Lower leg skin (tissue), 4 donors: ENCODE measurements around the gene MITF. TPM values are rescaled to one million over a fixed set of nuclear protein-coding genes. Genes with fewer than 3 reads are reported as not detected.

Experiments used
- DNase-seq, 2 donors: peaks; one replicate each; pipeline ENCODE4 v3.0.0-alpha.2; 2019; ENCODE audit warnings: low spot score in 2 of 2
- H3K4me3 ChIP-seq: fragments of 200-600 bp; sonication (generic); 2 replicates; pipeline ENCODE4 v1.5.1; 2017; ENCODE audit warnings: mild to moderate bottlenecking, low read depth; ENCODE audit not compliant: poor library complexity, severe bottlenecking
- POLR2A ChIP-seq, 2 donors: fragments of 450-650 bp; IDR thresholded peaks; one replicate each; pipeline ENCODE4 v1.6.1; 2016 to 2017; ENCODE audit warnings: antibody characterized with exemption in 2 of 2, mild to moderate bottlenecking in 1 of 2, moderate library complexity in 1 of 2
- WGBS, 2 donors: methylation state at CpG; one replicate each; pipeline ENCODE4 v1.1.5; 2018; 5-methylcytosine and 5-hydroxymethylcytosine counted together
- intact Hi-C: fragments of 100-400 bp; cut with DNase I; formaldehyde crosslinking; loops from one replicate; pipeline ENCODE4 v1.15.0; 2023; ENCODE audit warnings: low total_unique reads
- total RNA-seq, 4 donors: library from RNA; depleted of rRNA; stranded (reverse); fragments of >200 nt; gene quantifications; one replicate each; pipeline ENCODE4 v1.1.0, GENCODE V29; 2016
- TF ChIP-seq, protein P1 (sequence below), 3 donors: fragments of 450-650 bp; IDR thresholded peaks; one replicate each; pipeline ENCODE4 v1.5.1; 2016; ENCODE audit warnings: antibody characterized with exemption in 3 of 3, mild to moderate bottlenecking in 3 of 3, moderate library complexity in 2 of 3

The MITF gene
- total RNA-seq, 4 donors from 2014 or later, result 12.9 to 22.9 (median 17.1) TPM

DNA sequence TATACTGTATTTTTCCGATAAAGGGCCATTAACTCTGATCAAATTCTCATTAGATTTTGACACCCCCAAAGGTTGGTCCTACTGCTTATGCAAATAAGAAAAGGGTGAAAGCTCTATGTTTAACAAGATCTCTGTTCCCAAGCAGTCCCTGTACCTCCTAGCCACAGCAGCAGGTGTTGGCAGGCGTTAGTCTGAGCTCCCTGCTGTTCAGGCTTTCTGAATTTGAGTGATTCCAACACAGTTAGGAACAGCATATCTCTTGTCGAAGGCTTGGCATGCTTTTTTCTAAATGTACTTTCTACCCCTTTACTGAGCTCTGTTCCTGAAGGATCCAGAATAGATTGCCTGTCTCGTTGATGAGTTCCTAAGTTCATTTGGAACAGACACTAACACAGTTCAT is 42.3 kb downstream of the MITF start:
- TF ChIP-seq, protein P1, sequence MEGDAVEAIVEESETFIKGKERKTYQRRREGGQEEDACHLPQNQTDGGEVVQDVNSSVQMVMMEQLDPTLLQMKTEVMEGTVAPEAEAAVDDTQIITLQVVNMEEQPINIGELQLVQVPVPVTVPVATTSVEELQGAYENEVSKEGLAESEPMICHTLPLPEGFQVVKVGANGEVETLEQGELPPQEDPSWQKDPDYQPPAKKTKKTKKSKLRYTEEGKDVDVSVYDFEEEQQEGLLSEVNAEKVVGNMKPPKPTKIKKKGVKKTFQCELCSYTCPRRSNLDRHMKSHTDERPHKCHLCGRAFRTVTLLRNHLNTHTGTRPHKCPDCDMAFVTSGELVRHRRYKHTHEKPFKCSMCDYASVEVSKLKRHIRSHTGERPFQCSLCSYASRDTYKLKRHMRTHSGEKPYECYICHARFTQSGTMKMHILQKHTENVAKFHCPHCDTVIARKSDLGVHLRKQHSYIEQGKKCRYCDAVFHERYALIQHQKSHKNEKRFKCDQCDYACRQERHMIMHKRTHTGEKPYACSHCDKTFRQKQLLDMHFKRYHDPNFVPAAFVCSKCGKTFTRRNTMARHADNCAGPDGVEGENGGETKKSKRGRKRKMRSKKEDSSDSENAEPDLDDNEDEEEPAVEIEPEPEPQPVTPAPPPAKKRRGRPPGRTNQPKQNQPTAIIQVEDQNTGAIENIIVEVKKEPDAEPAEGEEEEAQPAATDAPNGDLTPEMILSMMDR (IDR thresholded peaks at IDR 0.05), result no peak
- no peak for TF ChIP-seq POLR2A (IDR thresholded peaks at IDR 0.05)
- no peak for DNase-seq
- 83 to 85% methylated on average over 4 of the region's 4 CpGs for WGBS, 2 donors
- H3K4me3 ChIP-seq, result no peak overlapping the region
- intact Hi-C loops, result no loop called here

DNA sequence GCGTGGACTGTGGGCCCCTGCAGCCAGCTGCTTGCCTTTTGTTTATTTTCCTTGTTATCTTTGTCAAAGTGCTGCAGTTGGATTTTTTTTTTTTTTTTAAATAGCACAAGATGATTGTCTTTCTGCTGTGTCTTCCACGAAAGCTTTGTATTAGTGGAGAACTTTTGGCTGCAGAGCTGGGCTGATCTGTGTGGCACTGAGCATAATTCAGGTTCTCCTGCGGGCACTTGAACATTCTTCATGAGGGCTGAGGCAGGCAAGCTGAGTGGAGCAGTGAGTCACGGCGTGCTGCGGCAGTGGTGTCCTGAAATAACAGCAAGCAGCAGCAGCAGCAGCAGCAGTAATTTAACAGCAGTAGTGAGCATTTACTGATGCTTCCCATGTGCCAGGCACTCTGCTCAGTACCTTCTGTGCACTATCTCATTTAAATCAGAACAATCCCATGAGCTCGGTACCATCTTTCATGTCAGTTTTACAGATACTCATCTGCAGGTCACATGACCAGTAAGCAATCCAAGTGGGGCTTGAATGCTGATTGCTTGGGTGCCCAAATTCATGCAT is 45.8 kb downstream of the MITF start:
- intact Hi-C loops, result no loop called here
- TF ChIP-seq, protein P1 (IDR thresholded peaks at IDR 0.05), result no peak
- no peak for TF ChIP-seq POLR2A (IDR thresholded peaks at IDR 0.05)
- DNase-seq, result peak; percentile 46 to 90
- H3K4me3 ChIP-seq, result no peak overlapping the region
- 36 to 48% methylated on average over 7 of the region's 7 CpGs for WGBS, 2 donors

GRCh38 chr3:69785769-69786320 is 46.6 kb downstream of the MITF start:
- no peak for TF ChIP-seq POLR2A (IDR thresholded peaks at IDR 0.05)
- TF ChIP-seq, protein P1 (IDR thresholded peaks at IDR 0.05), result no peak
- DNase-seq, result no peak
- no peak overlapping the region for H3K4me3 ChIP-seq
- intact Hi-C loops, result no loop called here
- 84 to 86% methylated on average over 3 of the region's 3 CpGs for WGBS, 2 donors

GRCh38 chr3:69786854-69787253 is 47.6 kb downstream of the MITF start:
- 28 to 44% methylated on average over 4 of the region's 4 CpGs for WGBS, 2 donors
- intact Hi-C loops, result no loop called here
- TF ChIP-seq, protein P1 (IDR thresholded peaks at IDR 0.05), result no peak
- TF ChIP-seq POLR2A (IDR thresholded peaks at IDR 0.05), result no peak
- no peak for DNase-seq
- no peak overlapping the region for H3K4me3 ChIP-seq

GRCh38 chr3:69787436-69788168 is 48.3 kb downstream of the MITF start:
- intact Hi-C loops, result no loop called here
- no peak for DNase-seq
- 33 to 38% methylated on average over 3 of the region's 3 CpGs for WGBS, 2 donors

More at GRCh38 chr3:69787436-69788168, 48.3 kb downstream of the MITF start:
- H3K4me3 ChIP-seq, result no peak overlapping the region
- no peak for TF ChIP-seq POLR2A (IDR thresholded peaks at IDR 0.05)
- TF ChIP-seq, protein P1 (IDR thresholded peaks at IDR 0.05), result no peak
